T-helper 1 cell treated with Interleukin-12 subunit alpha and Interleukin-12 subunit beta and Interleukin-4 antibody, amounts not matched to agents 30 μg/mL and 1 μg/mL, for 36 hours (primary cell): ENCODE results near the gene GAREM2.
"Not testable (repeated sequence)": the region's sequence is repeated elsewhere in the genome, so short reads cannot be mapped to it uniquely, and the experiment has no call there.

Experiments used
- H3K27ac Mint-ChIP-seq: one replicate; pipeline ENCODE4 v1.8.0; 2021; ENCODE audit warnings: mild to moderate bottlenecking, mixed read lengths
- H3K27me3 Mint-ChIP-seq: one replicate; pipeline ENCODE4 v1.8.0; 2021; ENCODE audit warnings: low read depth, mixed read lengths
- H3K36me3 Mint-ChIP-seq: one replicate; pipeline ENCODE4 v1.8.0; 2021; ENCODE audit warnings: low read depth, mixed read lengths
- H3K4me1 Mint-ChIP-seq: one replicate; pipeline ENCODE4 v1.8.0; 2021; ENCODE audit warnings: low read depth, mixed read lengths
- H3K4me3 Mint-ChIP-seq: one replicate; pipeline ENCODE4 v1.8.0; 2021; ENCODE audit warnings: mild to moderate bottlenecking, moderate library complexity, mixed read lengths
- H3K9me3 Mint-ChIP-seq: one replicate; pipeline ENCODE4 v1.8.0; 2021; ENCODE audit warnings: mixed read lengths

The GAREM2 gene

GRCh38 chr2:26162963-26163362 lies 9.9 kb upstream of the GAREM2 start:
- Mint-ChIP-seq H3K4me1 (no peaks in the 10 kb centered on the region), H3K4me3 (no peak overlapping the region), H3K36me3 (no peaks in the 10 kb centered on the region), H3K27ac (no peak overlapping the region), H3K27me3 (peaks cover 7% of the 10 kb centered on the region), H3K9me3 (no peaks in the 10 kb centered on the region)

GRCh38 chr2:26164231-26164630 lies 8.7 kb upstream of the GAREM2 start:
- Mint-ChIP-seq H3K27ac (no peak overlapping the region), H3K36me3 (no peaks in the 10 kb centered on the region), H3K9me3 (no peaks in the 10 kb centered on the region), H3K4me3 (no peak overlapping the region), H3K4me1 (no peaks in the 10 kb centered on the region), H3K27me3 (peaks cover 7% of the 10 kb centered on the region)

DNA sequence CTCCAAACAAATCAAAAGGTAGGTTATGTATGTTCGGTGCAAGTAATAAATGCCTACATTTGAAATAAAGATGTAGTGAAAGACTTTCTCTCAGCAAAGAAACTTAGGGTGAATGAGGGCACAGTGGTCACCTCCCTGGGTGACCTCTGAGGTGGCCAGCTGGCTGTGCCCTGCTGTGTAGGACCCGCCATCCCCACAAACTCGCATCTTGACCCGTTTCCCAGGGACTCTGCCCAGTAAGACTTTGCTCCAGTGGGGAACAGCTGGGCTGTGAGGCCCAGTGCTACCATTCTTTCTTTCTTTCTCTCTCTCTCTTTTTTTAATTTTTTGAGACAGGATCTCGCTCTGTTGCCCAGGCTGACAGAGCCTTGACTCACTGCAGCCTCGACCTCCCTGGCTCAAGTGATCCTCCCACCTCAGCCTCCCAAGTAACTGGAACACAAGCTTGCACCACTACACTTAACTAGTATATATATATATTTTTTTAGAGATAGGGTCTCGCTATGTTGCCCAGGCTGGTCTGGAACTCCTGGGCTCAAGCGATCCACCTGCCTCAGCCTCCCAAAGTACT lies 8.2 kb upstream of the GAREM2 start:
- H3K36me3 Mint-ChIP-seq = no peaks in the 10 kb centered on the region
- H3K4me1 Mint-ChIP-seq = no peaks in the 10 kb centered on the region
- H3K4me3 Mint-ChIP-seq = no peak overlapping the region
- H3K9me3 Mint-ChIP-seq = no peaks in the 10 kb centered on the region
- H3K27me3 Mint-ChIP-seq = peaks cover 12% of the 10 kb centered on the region
- no peak overlapping the region for H3K27ac Mint-ChIP-seq

GRCh38 chr2:26165403-26165802 lies 7.5 kb upstream of the GAREM2 start:
- H3K27ac Mint-ChIP-seq = no peak overlapping the region
- H3K4me1 Mint-ChIP-seq = no peaks in the 10 kb centered on the region
- no peak overlapping the region for H3K4me3 Mint-ChIP-seq
- H3K9me3 Mint-ChIP-seq = no peaks in the 10 kb centered on the region
- no peaks in the 10 kb centered on the region for H3K36me3 Mint-ChIP-seq
- H3K27me3 Mint-ChIP-seq = peaks cover 10% of the 10 kb centered on the region

DNA sequence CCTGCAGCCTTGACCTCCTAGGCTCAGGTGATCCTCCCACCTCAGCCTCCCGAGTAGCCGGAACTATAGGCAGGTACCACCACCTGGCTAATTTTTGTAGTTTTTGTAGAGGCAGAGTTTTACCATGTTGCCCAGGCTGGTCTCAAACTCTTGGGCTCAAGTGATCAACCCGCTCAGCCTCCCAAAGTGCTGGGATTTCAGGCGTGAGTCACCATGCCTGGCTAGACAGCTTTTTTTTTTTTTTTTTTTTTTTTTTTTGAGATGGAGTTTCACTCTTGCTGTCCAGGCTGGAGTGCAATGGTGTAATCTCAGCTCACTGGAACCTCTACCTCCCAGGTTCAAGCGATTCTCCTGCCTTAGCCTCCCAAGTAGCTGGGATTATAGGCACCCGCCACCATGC lies 6.3 kb upstream of the GAREM2 start:
- H3K4me1 Mint-ChIP-seq, H3K36me3 Mint-ChIP-seq, H3K27ac Mint-ChIP-seq, H3K4me3 Mint-ChIP-seq, H3K9me3 Mint-ChIP-seq: not testable (repeated sequence)
- peaks cover 17% of the 10 kb centered on the region for H3K27me3 Mint-ChIP-seq

GRCh38 chr2:26168785-26169184 lies 4.1 kb upstream of the GAREM2 start:
- Mint-ChIP-seq H3K27ac (no peak overlapping the region), H3K4me3 (no peak overlapping the region), H3K4me1 (peaks cover 5% of the 10 kb centered on the region), H3K36me3 (no peaks in the 10 kb centered on the region), H3K27me3 (peaks cover 26% of the 10 kb centered on the region), H3K9me3 (no peaks in the 10 kb centered on the region)

- Mint-ChIP-seq H3K9me3 (no peaks in the 10 kb centered on the region), H3K36me3 (no peaks in the 10 kb centered on the region), H3K27ac (no peak overlapping the region), H3K4me3 (no peak overlapping the region), H3K4me1 (peaks cover 5% of the 10 kb centered on the region), H3K27me3 (peaks cover 28% of the 10 kb centered on the region)
Observed at GRCh38 chr2:26169226-26169625, 3.7 kb upstream of the GAREM2 start.

GRCh38 chr2:26169681-26170414 lies 3.0 kb upstream of the GAREM2 start:
- no peak overlapping the region for H3K4me3 Mint-ChIP-seq
- no peaks in the 10 kb centered on the region for H3K9me3 Mint-ChIP-seq
- peaks cover 5% of the 10 kb centered on the region for H3K4me1 Mint-ChIP-seq
- H3K27ac Mint-ChIP-seq = no peak overlapping the region
- H3K27me3 Mint-ChIP-seq = peaks cover 34% of the 10 kb centered on the region
- no peaks in the 10 kb centered on the region for H3K36me3 Mint-ChIP-seq

- Mint-ChIP-seq H3K4me3 (no peak overlapping the region), H3K27me3 (peaks cover 40% of the 10 kb centered on the region), H3K9me3 (no peaks in the 10 kb centered on the region), H3K27ac (no peak overlapping the region), H3K4me1 (peaks cover 5% of the 10 kb centered on the region), H3K36me3 (no peaks in the 10 kb centered on the region)
Observed at GRCh38 chr2:26170795-26171194, 2.1 kb upstream of the GAREM2 start.

- Mint-ChIP-seq H3K4me3 (peak overlapping the region; percentile 81), H3K36me3 (no peaks in the 10 kb centered on the region), H3K27ac (no peak overlapping the region), H3K27me3 (peaks cover 52% of the 10 kb centered on the region), H3K4me1 (peaks cover 5% of the 10 kb centered on the region), H3K9me3 (no peaks in the 10 kb centered on the region)
Observed at GRCh38 chr2:26172189-26172870, 558 bp upstream of the GAREM2 start.

- no peaks in the 10 kb centered on the region for H3K9me3 Mint-ChIP-seq
- peaks cover 58% of the 10 kb centered on the region for H3K27me3 Mint-ChIP-seq
- no peak overlapping the region for H3K27ac Mint-ChIP-seq
- H3K36me3 Mint-ChIP-seq = no peaks in the 10 kb centered on the region
- H3K4me3 Mint-ChIP-seq = peak overlapping the region; percentile 68
- H3K4me1 Mint-ChIP-seq = peaks cover 5% of the 10 kb centered on the region
Observed at GRCh38 chr2:26173776-26174482, 1.0 kb downstream of the GAREM2 start.

DNA sequence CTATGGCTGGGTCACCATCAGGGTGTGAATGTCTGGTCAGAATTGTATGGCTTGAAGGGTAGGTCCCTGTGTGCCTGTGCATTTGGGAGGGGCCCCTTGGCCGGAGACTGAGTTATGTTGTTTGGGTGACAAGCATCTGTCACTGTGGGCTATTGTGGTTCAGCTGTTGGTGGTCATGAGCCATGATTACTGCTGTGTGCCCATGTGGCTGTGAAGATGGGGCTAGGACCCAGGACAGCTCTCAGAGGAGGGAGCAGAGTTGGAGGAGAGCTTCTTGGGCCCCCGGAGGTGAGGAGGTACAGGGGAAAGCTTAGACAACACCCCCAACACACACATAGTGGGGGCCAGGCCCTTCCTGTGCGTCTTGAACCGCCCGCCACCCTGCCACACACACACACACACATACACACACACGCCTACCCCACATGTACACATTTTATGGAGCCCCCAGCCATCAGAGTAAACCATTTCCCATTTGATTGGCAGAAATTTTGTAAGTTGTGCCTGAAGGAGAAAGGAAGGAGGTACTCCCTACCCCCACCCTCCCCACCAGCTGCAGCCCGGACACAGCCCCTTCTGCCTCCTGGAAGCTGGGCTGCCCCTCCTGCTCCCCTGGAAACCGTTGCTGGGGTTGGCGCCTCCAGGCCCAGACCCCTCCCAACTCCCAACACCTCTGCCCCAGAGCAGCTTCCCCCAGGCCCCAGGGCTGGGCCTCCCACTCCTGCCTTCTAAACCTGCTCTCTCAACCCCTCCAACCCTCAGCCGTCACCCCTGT lies 2.0 kb downstream of the GAREM2 start:
- no peaks in the 10 kb centered on the region for H3K9me3 Mint-ChIP-seq
- no peak overlapping the region for H3K27ac Mint-ChIP-seq
- H3K4me1 Mint-ChIP-seq = peaks cover 9% of the 10 kb centered on the region
- H3K4me3 Mint-ChIP-seq = peak overlapping the region; percentile 51
- H3K27me3 Mint-ChIP-seq = peaks cover 57% of the 10 kb centered on the region
- no peaks in the 10 kb centered on the region for H3K36me3 Mint-ChIP-seq

DNA sequence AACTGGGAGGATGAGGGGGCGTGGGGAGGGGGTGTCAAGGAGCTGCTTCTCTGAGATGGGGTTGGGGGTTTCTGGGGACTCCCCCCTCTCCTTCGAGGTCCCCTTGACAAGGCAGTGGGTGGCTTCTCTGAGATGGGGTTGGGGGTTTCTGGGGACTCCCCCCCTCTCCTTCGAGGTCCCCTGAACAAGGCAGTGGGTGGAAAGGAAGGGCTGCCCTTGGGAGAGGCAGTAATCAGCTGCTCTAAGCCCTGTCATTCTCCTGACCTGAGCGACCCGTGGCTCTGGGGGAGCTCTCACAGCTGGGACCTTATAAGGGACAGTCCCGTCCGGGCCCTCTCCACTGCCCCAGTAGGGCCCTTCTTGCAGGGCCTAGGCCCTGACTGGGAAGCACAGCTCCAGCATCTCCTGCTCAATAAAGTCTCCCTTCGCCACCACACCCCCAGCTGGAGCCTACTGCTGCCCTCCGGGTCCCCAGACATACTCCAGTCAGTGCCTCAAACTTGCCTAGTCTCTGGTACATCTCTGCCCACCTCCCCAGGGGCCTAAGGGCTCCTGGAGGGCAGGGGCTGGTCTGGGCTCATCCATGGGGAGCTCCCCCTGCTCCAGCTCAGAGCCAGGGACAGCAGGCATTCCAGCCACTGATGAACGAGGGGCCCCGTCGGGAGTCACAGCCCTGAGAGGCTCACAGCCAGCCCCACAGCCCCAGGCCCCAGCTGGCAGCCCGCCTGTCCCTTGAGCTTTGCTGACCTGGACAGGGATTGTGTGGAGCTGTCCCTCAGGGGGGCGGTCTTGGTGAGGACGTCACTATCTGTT lies 2.8 kb downstream of the GAREM2 start:
- no peaks in the 10 kb centered on the region for H3K9me3 Mint-ChIP-seq
- H3K36me3 Mint-ChIP-seq = no peaks in the 10 kb centered on the region
- H3K4me3 Mint-ChIP-seq = no peak overlapping the region

More for the DNA sequence above, 2.8 kb downstream of the GAREM2 start:
- Mint-ChIP-seq H3K27me3 (peaks cover 62% of the 10 kb centered on the region), H3K4me1 (peaks cover 10% of the 10 kb centered on the region), H3K27ac (no peak overlapping the region)
